ENCODE data around the gene KLHDC8A.
A peak's percentile ranks its signal among the peaks of the same experiment; 100 is the strongest.

The KLHDC8A gene

GRCh38 chr1:205313563-205314308 is 43.0 kb downstream of the KLHDC8A start:
- Histone ChIP-seq H3K27ac (ENCODE audit: low read length) (peak overlapping the region; percentile 80), H3K4me3 (ENCODE audit: low read depth in 1 of 2, low read length in 2 of 2) (peak overlapping the region in 1 of 2 donors; percentile 25), H3K9me3 (ENCODE audit: control insufficient read depth in 1 of 2, low read length in 2 of 2) (no peaks in the 10 kb centered on the region), H3K27me3 (ENCODE audit: low read depth, low read length) (no peaks in the 10 kb centered on the region), H3K4me1 (ENCODE audit: control insufficient read depth in 1 of 2, insufficient read depth in 2 of 2, low read length in 2 of 2) (peaks cover 8 to 17% of the 10 kb centered on the region in 2 donors), H3K36me3 (ENCODE audit: control insufficient read depth in 1 of 2, insufficient read depth in 2 of 2, low read length in 2 of 2) (peaks cover 5 to 11% of the 10 kb centered on the region in 2 donors)

- Histone ChIP-seq H3K4me1 (ENCODE audit: control insufficient read depth in 1 of 2, insufficient read depth in 2 of 2, low read length in 2 of 2) (peaks cover 8 to 11% of the 10 kb centered on the region in 2 donors), H3K36me3 (ENCODE audit: control insufficient read depth in 1 of 2, insufficient read depth in 2 of 2, low read length in 2 of 2) (peaks cover 12 to 19% of the 10 kb centered on the region in 2 donors), H3K4me3 (ENCODE audit: low read depth in 1 of 2, low read length in 2 of 2) (peak overlapping the region in 1 of 2 donors; percentile 25), H3K27ac (ENCODE audit: low read length) (peak overlapping the region; percentile 80), H3K27me3 (ENCODE audit: low read depth, low read length) (no peaks in the 10 kb centered on the region), H3K9me3 (ENCODE audit: control insufficient read depth in 1 of 2, low read length in 2 of 2) (no peaks in the 10 kb centered on the region)
These were observed 43.7 kb downstream of the KLHDC8A start for GRCh38 chr1:205312866-205313562.

- peaks cover 0 to 2% of the 10 kb centered on the region in 2 donors for H3K4me1 ChIP-seq (ENCODE audit: control insufficient read depth in 1 of 2, insufficient read depth in 2 of 2, low read length in 2 of 2)
- no peaks in the 10 kb centered on the region for H3K27me3 ChIP-seq (ENCODE audit: low read depth, low read length)
- H3K9me3 ChIP-seq (ENCODE audit: control insufficient read depth in 1 of 2, low read length in 2 of 2) = no peaks in the 10 kb centered on the region
- H3K4me3 ChIP-seq (ENCODE audit: low read depth in 1 of 2, low read length in 2 of 2) = no peak overlapping the region
- peak overlapping the region; percentile 42 for H3K27ac ChIP-seq (ENCODE audit: low read length)
- H3K36me3 ChIP-seq (ENCODE audit: control insufficient read depth in 1 of 2, insufficient read depth in 2 of 2, low read length in 2 of 2) = peaks cover 21 to 30% of the 10 kb centered on the region in 2 donors
These were observed 45.6 kb downstream of the KLHDC8A start for GRCh38 chr1:205310976-205311704.

GRCh38 chr1:205309741-205310140 is 47.0 kb downstream of the KLHDC8A start:
- H3K9me3 ChIP-seq (ENCODE audit: control insufficient read depth in 1 of 2, low read length in 2 of 2) = no peaks in the 10 kb centered on the region
- H3K27ac ChIP-seq (ENCODE audit: low read length) = no peak overlapping the region
- H3K36me3 ChIP-seq (ENCODE audit: control insufficient read depth in 1 of 2, insufficient read depth in 2 of 2, low read length in 2 of 2) = peaks cover 21 to 37% of the 10 kb centered on the region in 2 donors
- no peaks in the 10 kb centered on the region for H3K27me3 ChIP-seq (ENCODE audit: low read depth, low read length)
- H3K4me1 ChIP-seq (ENCODE audit: control insufficient read depth in 1 of 2, insufficient read depth in 2 of 2, low read length in 2 of 2) = no peaks in the 10 kb centered on the region
- no peak overlapping the region for H3K4me3 ChIP-seq (ENCODE audit: low read depth in 1 of 2, low read length in 2 of 2)

GRCh38 chr1:205306929-205307566 is 49.7 kb downstream of the KLHDC8A start:
- H3K9me3 ChIP-seq (ENCODE audit: control insufficient read depth in 1 of 2, low read length in 2 of 2) = no peaks in the 10 kb centered on the region
- H3K4me3 ChIP-seq (ENCODE audit: low read depth in 1 of 2, low read length in 2 of 2) = no peak overlapping the region
- peaks cover 43 to 45% of the 10 kb centered on the region in 2 donors for H3K36me3 ChIP-seq (ENCODE audit: control insufficient read depth in 1 of 2, insufficient read depth in 2 of 2, low read length in 2 of 2)
- H3K27me3 ChIP-seq (ENCODE audit: low read depth, low read length) = no peaks in the 10 kb centered on the region
- peaks cover 0 to 2% of the 10 kb centered on the region in 2 donors for H3K4me1 ChIP-seq (ENCODE audit: control insufficient read depth in 1 of 2, insufficient read depth in 2 of 2, low read length in 2 of 2)
- H3K27ac ChIP-seq (ENCODE audit: low read length) = peak overlapping the region; percentile 39

GRCh38 chr1:205304695-205305070 is 52.0 kb downstream of the KLHDC8A start:
- H3K9me3 ChIP-seq (ENCODE audit: control insufficient read depth in 1 of 2, low read length in 2 of 2) = no peaks in the 10 kb centered on the region
- peaks cover 36 to 42% of the 10 kb centered on the region in 2 donors for H3K36me3 ChIP-seq (ENCODE audit: control insufficient read depth in 1 of 2, insufficient read depth in 2 of 2, low read length in 2 of 2)
- H3K27me3 ChIP-seq (ENCODE audit: low read depth, low read length) = no peaks in the 10 kb centered on the region
- H3K4me3 ChIP-seq (ENCODE audit: low read depth in 1 of 2, low read length in 2 of 2) = no peak overlapping the region
- H3K4me1 ChIP-seq (ENCODE audit: control insufficient read depth in 1 of 2, insufficient read depth in 2 of 2, low read length in 2 of 2) = peaks cover 0 to 12% of the 10 kb centered on the region in 2 donors
- no peak overlapping the region for H3K27ac ChIP-seq (ENCODE audit: low read length)

- no peak overlapping the region for H3K27ac ChIP-seq (ENCODE audit: low read length)
- H3K4me3 ChIP-seq (ENCODE audit: low read depth in 1 of 2, low read length in 2 of 2) = no peak overlapping the region
- H3K9me3 ChIP-seq (ENCODE audit: control insufficient read depth in 1 of 2, low read length in 2 of 2) = no peaks in the 10 kb centered on the region
- H3K4me1 ChIP-seq (ENCODE audit: control insufficient read depth in 1 of 2, insufficient read depth in 2 of 2, low read length in 2 of 2) = peaks cover 0 to 12% of the 10 kb centered on the region in 2 donors
- peaks cover 36 to 42% of the 10 kb centered on the region in 2 donors for H3K36me3 ChIP-seq (ENCODE audit: control insufficient read depth in 1 of 2, insufficient read depth in 2 of 2, low read length in 2 of 2)
- no peaks in the 10 kb centered on the region for H3K27me3 ChIP-seq (ENCODE audit: low read depth, low read length)
These were observed 52.6 kb downstream of the KLHDC8A start for GRCh38 chr1:205304046-205304694.

- Histone ChIP-seq H3K4me3 (ENCODE audit: low read depth in 1 of 2, low read length in 2 of 2) (no peak overlapping the region), H3K4me1 (ENCODE audit: control insufficient read depth in 1 of 2, insufficient read depth in 2 of 2, low read length in 2 of 2) (peaks cover 0 to 15% of the 10 kb centered on the region in 2 donors), H3K36me3 (ENCODE audit: control insufficient read depth in 1 of 2, insufficient read depth in 2 of 2, low read length in 2 of 2) (peaks cover 30 to 37% of the 10 kb centered on the region in 2 donors), H3K27me3 (ENCODE audit: low read depth, low read length) (no peaks in the 10 kb centered on the region), H3K9me3 (ENCODE audit: control insufficient read depth in 1 of 2, low read length in 2 of 2) (no peaks in the 10 kb centered on the region), H3K27ac (ENCODE audit: low read length) (no peak overlapping the region)
These were observed 53.4 kb downstream of the KLHDC8A start for GRCh38 chr1:205303247-205303888.

GRCh38 chr1:205301842-205302588 is 54.7 kb downstream of the KLHDC8A start:
- Histone ChIP-seq H3K4me1 (ENCODE audit: control insufficient read depth in 1 of 2, insufficient read depth in 2 of 2, low read length in 2 of 2) (peaks cover 0 to 16% of the 10 kb centered on the region in 2 donors), H3K9me3 (ENCODE audit: control insufficient read depth in 1 of 2, low read length in 2 of 2) (no peaks in the 10 kb centered on the region), H3K27me3 (ENCODE audit: low read depth, low read length) (no peaks in the 10 kb centered on the region), H3K36me3 (ENCODE audit: control insufficient read depth in 1 of 2, insufficient read depth in 2 of 2, low read length in 2 of 2) (peaks cover 22 to 25% of the 10 kb centered on the region in 2 donors), H3K4me3 (ENCODE audit: low read depth in 1 of 2, low read length in 2 of 2) (no peak overlapping the region), H3K27ac (ENCODE audit: low read length) (peak overlapping the region; percentile 49)
